Astrocyte (in vitro differentiated cells and primary cell): ENCODE measurements around the gene ARID3C.

Experiments used
- EZH2 ChIP-seq: IDR thresholded peaks from 2 replicates; pipeline ENCODE4 v1.6.1; 2012; ENCODE audit warnings: mild to moderate bottlenecking, low read length, inconsistent platforms; ENCODE audit not compliant: insufficient read depth
- TF ChIP-seq, protein P1 (sequence below): IDR thresholded peaks from 2 replicates; pipeline ENCODE4 v1.5.1; 2011; ENCODE audit warnings: low read depth, mild to moderate bottlenecking, inconsistent platforms, low read length, moderate library complexity; ENCODE audit not compliant: insufficient read depth

DNA sequence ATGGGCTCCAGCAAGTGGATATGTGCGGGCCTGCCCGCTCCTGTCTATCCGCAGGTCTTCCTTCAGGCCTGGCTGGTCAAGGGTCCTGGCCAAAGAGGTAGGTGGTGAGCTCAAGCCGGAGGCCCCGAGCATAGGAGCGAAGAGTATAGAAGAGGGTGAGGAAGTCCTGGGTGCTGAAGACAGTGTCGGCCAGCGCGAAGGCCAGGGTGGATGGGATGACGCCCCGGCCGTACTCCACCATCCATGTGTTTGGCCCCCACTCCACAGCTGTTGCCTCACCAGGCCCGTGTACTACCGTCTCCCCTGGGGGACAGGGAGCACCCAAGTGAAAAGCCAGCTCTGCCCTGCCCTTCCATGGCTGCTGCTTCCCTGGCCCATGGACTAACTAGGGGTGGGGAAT, 6.7 kb upstream of the ARID3C start:
- TF ChIP-seq, protein P1, sequence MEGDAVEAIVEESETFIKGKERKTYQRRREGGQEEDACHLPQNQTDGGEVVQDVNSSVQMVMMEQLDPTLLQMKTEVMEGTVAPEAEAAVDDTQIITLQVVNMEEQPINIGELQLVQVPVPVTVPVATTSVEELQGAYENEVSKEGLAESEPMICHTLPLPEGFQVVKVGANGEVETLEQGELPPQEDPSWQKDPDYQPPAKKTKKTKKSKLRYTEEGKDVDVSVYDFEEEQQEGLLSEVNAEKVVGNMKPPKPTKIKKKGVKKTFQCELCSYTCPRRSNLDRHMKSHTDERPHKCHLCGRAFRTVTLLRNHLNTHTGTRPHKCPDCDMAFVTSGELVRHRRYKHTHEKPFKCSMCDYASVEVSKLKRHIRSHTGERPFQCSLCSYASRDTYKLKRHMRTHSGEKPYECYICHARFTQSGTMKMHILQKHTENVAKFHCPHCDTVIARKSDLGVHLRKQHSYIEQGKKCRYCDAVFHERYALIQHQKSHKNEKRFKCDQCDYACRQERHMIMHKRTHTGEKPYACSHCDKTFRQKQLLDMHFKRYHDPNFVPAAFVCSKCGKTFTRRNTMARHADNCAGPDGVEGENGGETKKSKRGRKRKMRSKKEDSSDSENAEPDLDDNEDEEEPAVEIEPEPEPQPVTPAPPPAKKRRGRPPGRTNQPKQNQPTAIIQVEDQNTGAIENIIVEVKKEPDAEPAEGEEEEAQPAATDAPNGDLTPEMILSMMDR = no peak
- TF ChIP-seq EZH2 = no peak
